Brain pericyte (primary cell): ENCODE results near the gene NOL4L.

Experiments used
- DNase-seq: peaks from one replicate; pipeline ENCODE4 v3.0.0-alpha.2; 2012; ENCODE audit warnings: low read depth, low spot score

Gene NOL4L

DNA sequence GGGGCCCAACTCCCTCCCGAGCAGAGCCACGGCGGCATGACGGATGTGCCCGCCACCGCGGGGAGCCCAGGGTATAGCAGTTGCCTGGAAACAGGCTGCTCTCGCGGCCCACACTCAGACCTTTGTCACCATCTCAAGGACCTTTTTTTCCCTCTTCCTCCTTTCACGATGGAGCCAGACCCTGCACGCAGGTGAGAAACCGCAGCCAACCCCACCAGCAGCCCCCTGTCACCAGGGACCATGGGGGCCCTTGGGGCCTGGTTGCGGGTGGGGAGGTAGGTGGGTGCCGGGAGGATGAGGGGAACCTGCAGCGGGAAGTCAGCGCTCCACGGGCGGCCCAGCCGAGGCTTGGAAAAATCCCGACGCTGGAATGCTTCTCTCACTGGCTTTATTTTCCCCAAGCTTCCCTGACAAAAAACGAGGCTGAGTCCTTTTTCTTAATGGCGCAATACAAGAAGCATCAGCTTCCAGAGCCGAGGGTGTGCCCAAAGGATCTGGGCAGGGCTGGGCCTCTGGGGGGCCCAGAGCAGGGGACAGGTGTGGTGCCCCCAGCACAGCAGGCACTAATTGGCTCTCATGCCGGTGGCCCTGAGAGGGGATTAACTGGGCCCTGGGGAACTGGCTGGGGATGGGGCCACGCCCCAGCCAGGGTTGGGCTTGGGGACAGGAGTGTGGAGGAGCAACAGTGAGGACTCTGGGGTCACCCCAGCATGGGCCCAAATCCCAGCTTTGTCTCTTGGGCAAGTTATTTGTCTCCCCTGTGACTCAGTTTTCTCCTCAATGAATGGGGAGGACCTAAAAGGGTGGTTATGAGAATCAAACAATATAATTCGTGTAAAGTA lies 23.9 kb downstream of the NOL4L start:
- no peak for DNase-seq

- DNase-seq, result no peak
Measured at GRCh38 chr20:32560482-32560988, 24.6 kb downstream of the NOL4L start.

GRCh38 chr20:32559753-32560380 lies 25.3 kb downstream of the NOL4L start:
- DNase-seq, result no peak

GRCh38 chr20:32559205-32559752 lies 25.9 kb downstream of the NOL4L start:
- DNase-seq, result no peak

GRCh38 chr20:32558526-32558925 lies 26.6 kb downstream of the NOL4L start:
- no peak for DNase-seq

- DNase-seq, result no peak
Measured at GRCh38 chr20:32557319-32557718, 27.8 kb downstream of the NOL4L start.

- no peak for DNase-seq
Measured at GRCh38 chr20:32556312-32557184, 28.6 kb downstream of the NOL4L start.

DNA sequence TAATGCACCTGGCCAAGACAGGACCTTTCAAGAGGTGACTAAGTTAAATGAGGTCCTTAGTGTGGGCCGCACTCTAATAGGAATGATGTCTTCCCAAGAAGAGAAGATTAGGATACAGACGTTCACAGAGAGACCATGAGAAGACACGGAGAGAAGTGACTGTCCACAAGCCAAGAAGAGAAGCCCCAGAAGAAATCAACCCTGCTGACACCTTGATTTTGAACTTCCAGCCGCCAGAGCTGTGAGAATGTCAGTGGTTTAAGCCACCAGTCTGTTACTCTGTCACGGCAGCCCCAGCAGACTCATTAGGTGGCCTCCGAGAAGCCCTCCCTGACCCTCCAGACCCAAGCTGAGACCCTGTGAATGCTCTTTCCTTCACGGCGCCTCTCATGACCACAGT lies 29.5 kb downstream of the NOL4L start:
- no peak for DNase-seq

DNA sequence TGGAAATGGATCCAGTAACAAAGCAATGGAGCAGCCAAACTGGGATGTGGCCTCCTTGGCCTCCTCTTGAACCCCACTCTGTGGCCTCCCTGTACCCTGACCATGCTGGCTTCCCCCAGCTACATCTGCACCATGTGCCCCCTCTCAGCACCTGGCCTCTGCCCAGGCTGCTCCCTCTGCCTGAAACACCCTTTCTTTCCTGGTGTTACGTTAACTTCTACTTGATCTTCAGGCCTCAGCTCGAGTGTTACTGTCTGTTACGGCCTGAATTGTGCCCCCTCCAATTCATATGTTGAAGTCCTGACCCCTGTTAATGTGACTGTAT lies 30.2 kb downstream of the NOL4L start:
- DNase-seq, result no peak

GRCh38 chr20:32553618-32554017 lies 31.5 kb downstream of the NOL4L start:
- no peak for DNase-seq

DNA sequence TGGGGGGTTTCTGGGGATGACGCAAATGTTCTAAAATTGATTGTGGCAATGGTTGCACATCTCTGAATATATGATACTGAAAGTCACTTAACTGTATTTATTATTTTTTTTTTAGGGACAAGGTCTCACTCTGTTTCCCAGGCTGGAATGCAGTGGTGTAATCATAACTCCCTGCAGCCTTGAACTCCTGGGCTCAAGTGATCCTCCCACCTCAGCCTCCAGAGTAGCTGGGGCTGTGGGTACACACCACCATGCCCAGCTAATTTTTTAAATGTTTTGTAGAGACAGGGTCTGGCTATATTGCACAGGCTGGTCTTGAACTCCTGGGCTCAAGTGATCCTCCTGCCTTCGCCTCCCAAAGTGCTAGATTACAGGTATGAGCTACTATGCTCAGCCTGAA lies 33.4 kb downstream of the NOL4L start:
- DNase-seq, result no peak

GRCh38 chr20:32549842-32550241 lies 35.3 kb downstream of the NOL4L start:
- no peak for DNase-seq

GRCh38 chr20:32547753-32548034 lies 37.4 kb downstream of the NOL4L start:
- no peak for DNase-seq

GRCh38 chr20:32546918-32547752 lies 38.0 kb downstream of the NOL4L start:
- no peak for DNase-seq

GRCh38 chr20:32544893-32545840 lies 40.0 kb downstream of the NOL4L start:
- DNase-seq, result no peak

- DNase-seq, result no peak
Measured at GRCh38 chr20:32544260-32544722, 40.8 kb downstream of the NOL4L start.

- no peak for DNase-seq
Measured at GRCh38 chr20:32543570-32544259, 41.4 kb downstream of the NOL4L start.

DNA sequence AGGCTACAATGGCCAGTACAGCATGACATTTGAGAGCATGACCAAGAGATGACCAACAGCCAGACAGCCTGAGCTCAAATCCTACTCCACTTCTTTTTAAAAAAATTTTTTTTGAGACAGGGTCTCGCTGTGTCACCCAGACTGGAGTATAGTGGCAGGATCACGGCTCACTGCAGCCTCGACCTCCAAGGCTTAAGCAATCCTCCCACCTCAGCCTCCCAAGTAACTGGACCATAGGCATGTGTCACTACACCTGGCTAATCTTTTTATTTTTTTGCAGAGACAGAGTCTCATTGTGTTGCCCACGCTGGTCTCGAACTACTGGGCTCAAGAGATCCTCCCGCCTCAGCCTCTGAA lies 42.9 kb downstream of the NOL4L start:
- no peak for DNase-seq
